Mesenchymal stem cell (in vitro differentiated cells and primary cell): ENCODE data around the gene DCLK1.

ENCODE experiments used
- DNase-seq: peaks from one replicate; pipeline ENCODE4 v3.0.0-alpha.2; 2013
- H2AFZ ChIP-seq: one replicate; pipeline ENCODE4 v1.6.1; 2013; ENCODE audit warnings: low read depth, mild to moderate bottlenecking, control low read depth, inconsistent platforms, low read length, moderate library complexity
- H2AK5ac ChIP-seq: 2 replicates; pipeline ENCODE4 v1.6.1; 2013; ENCODE audit warnings: low read length, moderate library complexity, mild to moderate bottlenecking, inconsistent platforms; ENCODE audit not compliant: severe bottlenecking
- H2BK120ac ChIP-seq: one replicate; pipeline ENCODE4 v1.6.1; 2013; ENCODE audit warnings: low read depth, mild to moderate bottlenecking, inconsistent platforms, low read length, moderate library complexity
- H2BK12ac ChIP-seq, 2 experiments: one replicate each; pipeline ENCODE4 v1.6.1; 2013; ENCODE audit warnings: inconsistent platforms in 2 of 2, low read length in 2 of 2, mild to moderate bottlenecking in 2 of 2, moderate library complexity in 2 of 2, control low read depth in 1 of 2
- H2BK15ac ChIP-seq: one replicate; pipeline ENCODE4 v1.6.1; 2013; ENCODE audit warnings: mild to moderate bottlenecking, low read depth, inconsistent platforms; ENCODE audit not compliant: poor library complexity, severe bottlenecking
- H2BK5ac ChIP-seq: 2 replicates; pipeline ENCODE4 v1.6.1; 2013; ENCODE audit warnings: low read depth, mild to moderate bottlenecking, low read length, control low read depth, inconsistent platforms; ENCODE audit not compliant: poor library complexity, severe bottlenecking
- H3K14ac ChIP-seq, 2 experiments: one replicate each; pipeline ENCODE4 v1.6.1; 2013; ENCODE audit warnings: inconsistent platforms in 2 of 2, low read length in 2 of 2, control low read depth in 1 of 2, mild to moderate bottlenecking in 1 of 2, moderate library complexity in 1 of 2
- H3K18ac ChIP-seq, 2 experiments: one replicate each; pipeline ENCODE4 v1.6.1; 2013; ENCODE audit warnings: inconsistent platforms in 2 of 2, low read length in 2 of 2, control low read depth in 1 of 2, low read depth in 1 of 2, mild to moderate bottlenecking in 1 of 2
- H3K23ac ChIP-seq, 2 experiments: one replicate each; pipeline ENCODE4 v1.6.1; 2013; ENCODE audit warnings: inconsistent platforms in 2 of 2, low read length in 2 of 2, mild to moderate bottlenecking in 2 of 2, moderate library complexity in 2 of 2, control low read depth in 1 of 2
- H3K27ac ChIP-seq: 2 replicates; pipeline ENCODE4 v1.5.1; 2013; ENCODE audit warnings: mild to moderate bottlenecking, moderate library complexity, low read length, control low read depth, inconsistent platforms; ENCODE audit not compliant: poor library complexity, severe bottlenecking
- H3K27me3 ChIP-seq, 2 experiments: 2 replicates each; pipeline versions ENCODE4 v1.6.1 to v1.7.0; 2013; ENCODE audit warnings: low read length in 2 of 2, mild to moderate bottlenecking in 2 of 2, moderate library complexity in 2 of 2, control low read depth in 1 of 2, inconsistent platforms in 1 of 2; ENCODE audit not compliant: control insufficient read depth in 1 of 2, insufficient read depth in 1 of 2
- H3K36me3 ChIP-seq, 2 experiments: 2 replicates each; pipeline versions ENCODE4 v1.6.1 to v1.7.0; 2013; ENCODE audit warnings: low read length in 2 of 2, control low read depth in 1 of 2, inconsistent platforms in 1 of 2, low read depth in 1 of 2, mild to moderate bottlenecking in 1 of 2; ENCODE audit not compliant: insufficient read depth in 2 of 2, control insufficient read depth in 1 of 2
- H3K4ac ChIP-seq, 2 experiments: one replicate each; pipeline ENCODE4 v1.6.1; 2013; ENCODE audit warnings: inconsistent platforms in 2 of 2, low read length in 2 of 2, mild to moderate bottlenecking in 2 of 2, moderate library complexity in 2 of 2, control low read depth in 1 of 2, low read depth in 1 of 2
- H3K4me1 ChIP-seq: 2 replicates; pipeline ENCODE4 v1.6.1; 2013; ENCODE audit warnings: low read depth, low read length, control low read depth; ENCODE audit not compliant: control insufficient read depth, insufficient read depth
- H3K4me2 ChIP-seq: 2 replicates; pipeline ENCODE4 v1.6.1; 2013; ENCODE audit warnings: low read length, mild to moderate bottlenecking, inconsistent platforms; ENCODE audit not compliant: poor library complexity, severe bottlenecking
- H3K4me3 ChIP-seq, 2 experiments: 2 replicates each; pipeline versions ENCODE4 v1.5.1 to v1.7.0; 2013; ENCODE audit warnings: low read length in 2 of 2, mild to moderate bottlenecking in 2 of 2, control low read depth in 1 of 2, low read depth in 1 of 2; ENCODE audit not compliant: insufficient read depth in 1 of 2
- H3K79me1 ChIP-seq: replicated peaks from 2 replicates; pipeline ENCODE4 v1.6.1; 2013; ENCODE audit warnings: mild to moderate bottlenecking, control low read depth, low read length, inconsistent platforms; ENCODE audit not compliant: poor library complexity, severe bottlenecking
- H3K9ac ChIP-seq: 2 replicates; pipeline ENCODE4 v1.7.0; 2013; ENCODE audit warnings: mild to moderate bottlenecking, low read length, moderate library complexity
- H3K9me3 ChIP-seq: 2 replicates; pipeline ENCODE4 v1.7.0; 2013; ENCODE audit warnings: mild to moderate bottlenecking, low read length; ENCODE audit not compliant: control insufficient read depth
- H4K8ac ChIP-seq: one replicate; pipeline ENCODE4 v1.6.1; 2013; ENCODE audit warnings: inconsistent platforms, mild to moderate bottlenecking, low read length, moderate library complexity
- H4K91ac ChIP-seq: one replicate; pipeline ENCODE4 v1.6.1; 2013; ENCODE audit warnings: mild to moderate bottlenecking, low read length, inconsistent platforms
- WGBS: methylation state at CpG from one replicate; pipeline ENCODE4 v1.1.7; 2013; ENCODE audit warnings: mixed read lengths; 5-methylcytosine and 5-hydroxymethylcytosine counted together

Gene DCLK1

GRCh38 chr13:35956074-35956473, 175.1 kb downstream of the DCLK1 start:
- Histone ChIP-seq H3K9me3 (no peaks in the 10 kb centered on the region), H4K91ac (no peak overlapping the region), H2AFZ (no peak overlapping the region), H3K4ac (no peak overlapping the region), H4K8ac (no peak overlapping the region), H2BK5ac (no peak overlapping the region), H2AK5ac (no peak overlapping the region), H3K27me3 (no peaks in the 10 kb centered on the region), H3K79me1 (no peaks in the 10 kb centered on the region), H3K27ac (no peak overlapping the region), H2BK12ac (no peak overlapping the region), H2BK15ac (no peak overlapping the region), H3K36me3 (no peaks in the 10 kb centered on the region), H3K14ac (no peak overlapping the region), H3K9ac (peak overlapping the region; percentile 49), H3K23ac (no peak overlapping the region), H3K4me3 (no peak overlapping the region), H2BK120ac (no peak overlapping the region), H3K4me1 (no peaks in the 10 kb centered on the region), H3K18ac (no peak overlapping the region), H3K4me2 (no peak overlapping the region)
- DNase-seq = no peak

- Histone ChIP-seq H2AK5ac (no peak overlapping the region), H3K4ac (no peak overlapping the region), H3K4me1 (no peaks in the 10 kb centered on the region), H2BK120ac (no peak overlapping the region), H3K9ac (peak overlapping the region; percentile 76), H3K36me3 (no peaks in the 10 kb centered on the region), H3K14ac (no peak overlapping the region), H2BK12ac (no peak overlapping the region), H3K18ac (no peak overlapping the region), H3K23ac (no peak overlapping the region), H3K4me2 (no peak overlapping the region), H3K27me3 (no peaks in the 10 kb centered on the region), H3K4me3 (no peak overlapping the region), H2AFZ (no peak overlapping the region), H4K8ac (no peak overlapping the region), H3K9me3 (no peaks in the 10 kb centered on the region), H2BK5ac (no peak overlapping the region), H3K27ac (no peak overlapping the region), H4K91ac (no peak overlapping the region), H3K79me1 (no peaks in the 10 kb centered on the region), H2BK15ac (no peak overlapping the region)
- DNase-seq = no peak
- 52% methylated on average over 1 of the region's 3 CpGs for WGBS
These were observed 177.0 kb downstream of the DCLK1 start for GRCh38 chr13:35954207-35954560.

- Histone ChIP-seq H3K4me1 (no peaks in the 10 kb centered on the region), H2BK12ac (no peak overlapping the region), H2BK120ac (no peak overlapping the region), H3K27me3 (no peaks in the 10 kb centered on the region), H3K79me1 (no peaks in the 10 kb centered on the region), H2BK5ac (no peak overlapping the region), H2AFZ (no peak overlapping the region), H3K18ac (no peak overlapping the region), H2AK5ac (no peak overlapping the region), H3K23ac (no peak overlapping the region), H3K36me3 (no peaks in the 10 kb centered on the region), H3K14ac (no peak overlapping the region), H4K8ac (no peak overlapping the region), H2BK15ac (no peak overlapping the region), H3K9me3 (no peaks in the 10 kb centered on the region), H4K91ac (no peak overlapping the region), H3K9ac (peak overlapping the region; percentile 76), H3K4ac (no peak overlapping the region), H3K4me2 (no peak overlapping the region), H3K27ac (no peak overlapping the region), H3K4me3 (peak overlapping the region in 1 of 2 experiments; percentile 44)
- DNase-seq = peak; percentile 63
- 25% methylated on average over 8 of the region's 12 CpGs for WGBS
These were observed 177.5 kb downstream of the DCLK1 start for GRCh38 chr13:35953537-35954206.

- H3K27me3 ChIP-seq = no peaks in the 10 kb centered on the region
- no peak overlapping the region for H2BK5ac ChIP-seq
- H3K9ac ChIP-seq = no peak overlapping the region
- no peak overlapping the region for H2BK15ac ChIP-seq
- no peak overlapping the region for H3K18ac ChIP-seq
- H3K4me2 ChIP-seq = no peak overlapping the region
- H3K4me1 ChIP-seq = no peaks in the 10 kb centered on the region
- H3K79me1 ChIP-seq = no peaks in the 10 kb centered on the region
- no peak overlapping the region for H2BK12ac ChIP-seq
- no peak overlapping the region for H4K8ac ChIP-seq
- H2BK120ac ChIP-seq = no peak overlapping the region
- no peak overlapping the region for H3K4ac ChIP-seq
- no peak for DNase-seq
- H3K36me3 ChIP-seq = peaks cover 0 to 21% of the 10 kb centered on the region in 2 experiments
- H3K14ac ChIP-seq = no peak overlapping the region
- WGBS = 72% methylated on average over 3 of the region's 4 CpGs
- no peak overlapping the region for H4K91ac ChIP-seq
- no peak overlapping the region for H3K4me3 ChIP-seq
- H3K9me3 ChIP-seq = no peaks in the 10 kb centered on the region
- no peak overlapping the region for H3K23ac ChIP-seq
- no peak overlapping the region for H3K27ac ChIP-seq
- no peak overlapping the region for H2AK5ac ChIP-seq
- no peak overlapping the region for H2AFZ ChIP-seq
These were observed 183.9 kb downstream of the DCLK1 start for GRCh38 chr13:35947315-35947714.
